Duodenal mucosa (tissue), 2 donors: Measurements from ENCODE around the gene SPP1.
"Not testable (repeated sequence)": the region's sequence is repeated elsewhere in the genome, so short reads cannot be mapped to it uniquely, and the experiment has no call there.

Experiments
- H3K27ac ChIP-seq: one replicate; pipeline ENCODE4 v1.7.0; 2013; ENCODE audit warnings: low read depth, low read length
- H3K27me3 ChIP-seq, 2 donors: one replicate each; pipeline ENCODE4 v1.7.0; 2013; ENCODE audit warnings: low read length in 2 of 2, control low read depth in 1 of 2; ENCODE audit not compliant: insufficient read depth in 2 of 2, control insufficient read depth in 1 of 2
- H3K36me3 ChIP-seq, 2 donors: one replicate each; pipeline ENCODE4 v1.7.0; 2013; ENCODE audit warnings: low read length in 2 of 2, control low read depth in 1 of 2; ENCODE audit not compliant: insufficient read depth in 2 of 2, control insufficient read depth in 1 of 2
- H3K4me1 ChIP-seq, 2 donors: one replicate each; pipeline ENCODE4 v1.7.0; 2013; ENCODE audit warnings: low read length in 2 of 2, control low read depth in 1 of 2; ENCODE audit not compliant: insufficient read depth in 2 of 2, control insufficient read depth in 1 of 2
- H3K4me3 ChIP-seq, 2 donors: one replicate each; pipeline ENCODE4 v1.7.0; 2013; ENCODE audit warnings: low read length in 2 of 2, low read depth in 1 of 2
- H3K9ac ChIP-seq, 2 donors: one replicate each; pipeline ENCODE4 v1.7.0; 2013; ENCODE audit warnings: low read length in 2 of 2, low read depth in 1 of 2
- H3K9me3 ChIP-seq, 2 donors: one replicate each; pipeline ENCODE4 v1.7.0; 2013; ENCODE audit warnings: low read length in 2 of 2, control low read depth in 1 of 2; ENCODE audit not compliant: control insufficient read depth in 1 of 2

The SPP1 gene

GRCh38 chr4:88015659-88016295, 40.3 kb downstream of the SPP1 start:
- Histone ChIP-seq H3K4me3 (no peak overlapping the region), H3K4me1 (peaks cover 0 to 10% of the 10 kb centered on the region in 2 donors), H3K27ac (no peak overlapping the region), H3K27me3 (no peaks in the 10 kb centered on the region), H3K9ac (no peak overlapping the region), H3K36me3 (no peaks in the 10 kb centered on the region), H3K9me3 (no peaks in the 10 kb centered on the region)

GRCh38 chr4:88017516-88018297, 42.2 kb downstream of the SPP1 start:
- Histone ChIP-seq H3K9ac (no peak overlapping the region), H3K36me3 (peaks cover 0 to 4% of the 10 kb centered on the region in 2 donors), H3K9me3 (no peaks in the 10 kb centered on the region), H3K27ac (peak overlapping the region; percentile 34), H3K4me1 (peaks cover 0 to 10% of the 10 kb centered on the region in 2 donors), H3K4me3 (no peak overlapping the region), H3K27me3 (no peaks in the 10 kb centered on the region)

- no peaks in the 10 kb centered on the region for H3K9me3 ChIP-seq
- H3K4me1 ChIP-seq: peaks cover 0 to 5% of the 10 kb centered on the region in 2 donors
- H3K36me3 ChIP-seq: peaks cover 0 to 4% of the 10 kb centered on the region in 2 donors
- no peaks in the 10 kb centered on the region for H3K27me3 ChIP-seq
- no peak overlapping the region for H3K4me3 ChIP-seq
- no peak overlapping the region for H3K9ac ChIP-seq
- H3K27ac ChIP-seq: peak overlapping the region; percentile 52
Measured at GRCh38 chr4:88018466-88018865, 43.0 kb downstream of the SPP1 start.

DNA sequence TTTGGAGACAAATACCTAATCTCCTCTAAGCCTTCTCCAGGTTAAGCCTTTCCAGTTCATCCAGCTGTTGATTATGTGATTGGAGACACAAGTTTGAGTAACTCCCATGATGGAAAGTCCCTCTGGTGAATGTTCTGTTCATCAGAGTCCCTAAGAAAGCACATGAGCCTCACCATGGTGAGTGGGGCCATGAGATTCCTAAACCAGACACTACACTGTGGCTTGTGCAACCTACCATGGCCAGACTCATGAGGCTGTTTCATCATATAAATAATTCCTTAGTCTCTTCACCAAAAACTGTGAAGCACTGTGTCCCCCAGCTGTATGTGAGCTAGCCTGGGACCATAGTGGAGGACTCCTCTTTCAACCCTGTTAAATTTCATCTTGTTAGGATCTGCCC, 46.3 kb downstream of the SPP1 start:
- H3K9me3 ChIP-seq: peaks cover 5 to 6% of the 10 kb centered on the region in 2 donors
- H3K36me3 ChIP-seq: peaks cover 0 to 4% of the 10 kb centered on the region in 2 donors
- no peaks in the 10 kb centered on the region for H3K27me3 ChIP-seq
- H3K9ac ChIP-seq: no peak overlapping the region
- no peak overlapping the region for H3K27ac ChIP-seq
- H3K4me3 ChIP-seq: no peak overlapping the region
- H3K4me1 ChIP-seq: peaks cover 0 to 5% of the 10 kb centered on the region in 2 donors

DNA sequence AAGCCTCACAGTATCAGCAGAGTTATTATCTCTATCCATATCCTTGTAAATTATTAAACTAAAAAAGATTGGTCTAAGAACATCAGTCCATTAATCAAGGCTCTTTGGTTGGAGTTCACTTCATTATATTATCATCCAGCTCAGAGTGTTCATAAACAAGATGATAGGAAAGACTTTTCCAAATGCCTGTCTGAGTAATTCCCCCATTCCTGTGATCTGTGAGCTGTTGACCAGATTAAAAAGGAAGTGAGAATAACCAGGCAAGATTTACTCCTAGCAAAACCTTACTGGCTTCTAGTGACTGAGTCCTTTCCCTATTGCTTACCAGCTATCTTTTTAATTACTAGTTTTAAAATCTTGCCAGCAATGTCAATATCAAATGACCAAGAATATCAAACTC, 46.8 kb downstream of the SPP1 start:
- Histone ChIP-seq H3K9ac (no peak overlapping the region), H3K36me3 (peaks cover 0 to 4% of the 10 kb centered on the region in 2 donors), H3K4me3 (no peak overlapping the region), H3K9me3 (peaks cover 5 to 6% of the 10 kb centered on the region in 2 donors), H3K27ac (no peak overlapping the region), H3K27me3 (no peaks in the 10 kb centered on the region), H3K4me1 (peaks cover 0 to 5% of the 10 kb centered on the region in 2 donors)

DNA sequence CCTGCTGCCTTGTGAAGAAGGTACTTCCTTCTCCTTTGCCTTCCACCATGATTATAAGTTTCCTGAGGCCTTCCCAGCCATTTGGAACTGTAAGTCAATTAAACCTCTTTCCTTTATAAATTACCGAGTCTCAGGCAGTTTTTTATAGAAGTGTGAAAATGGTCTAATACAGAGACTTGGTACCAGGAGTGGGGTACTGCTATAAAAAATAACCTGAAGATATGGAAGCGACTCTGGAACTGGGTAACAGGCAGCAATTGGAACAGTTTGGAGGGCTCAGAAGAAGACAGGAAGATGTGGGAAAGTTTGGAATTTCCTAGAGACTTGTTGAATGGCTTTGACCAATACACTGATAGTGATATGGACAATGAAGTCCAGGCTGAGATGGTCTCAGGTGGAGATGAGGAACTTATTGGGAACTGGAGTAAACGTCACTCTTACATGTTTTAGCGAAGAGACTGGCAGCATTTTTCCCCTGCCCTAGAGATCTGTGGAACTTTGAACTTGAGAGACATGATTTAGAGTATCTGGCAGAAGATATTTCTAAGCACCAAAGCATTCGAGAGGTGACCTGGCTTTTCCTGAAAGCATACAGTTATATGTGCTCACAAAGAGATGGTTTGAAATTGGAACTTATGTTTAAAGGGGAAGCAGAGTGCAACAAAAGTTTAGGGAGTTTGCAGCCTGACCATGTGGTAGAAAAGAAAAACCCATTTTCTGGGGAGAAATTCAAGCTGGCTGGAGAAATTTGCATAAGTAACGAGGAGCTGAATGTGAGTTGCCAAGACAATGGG, 50.6 kb downstream of the SPP1 start:
- H3K27me3 ChIP-seq, H3K4me3 ChIP-seq, H3K9ac ChIP-seq, H3K4me1 ChIP-seq, H3K27ac ChIP-seq, H3K9me3 ChIP-seq, H3K36me3 ChIP-seq: not testable (repeated sequence)

GRCh38 chr4:88027611-88028608, 52.4 kb downstream of the SPP1 start:
- H3K4me1 ChIP-seq: no peaks in the 10 kb centered on the region
- H3K36me3 ChIP-seq: no peaks in the 10 kb centered on the region
- H3K27ac ChIP-seq: no peak overlapping the region
- no peak overlapping the region for H3K4me3 ChIP-seq
- H3K9me3 ChIP-seq: peaks cover 5 to 6% of the 10 kb centered on the region in 2 donors
- H3K27me3 ChIP-seq: no peaks in the 10 kb centered on the region
- no peak overlapping the region for H3K9ac ChIP-seq

GRCh38 chr4:88028946-88029345, 53.4 kb downstream of the SPP1 start:
- Histone ChIP-seq H3K36me3 (no peaks in the 10 kb centered on the region), H3K27me3 (no peaks in the 10 kb centered on the region), H3K4me1 (no peaks in the 10 kb centered on the region), H3K4me3 (no peak overlapping the region), H3K9me3 (peaks cover 5 to 6% of the 10 kb centered on the region in 2 donors), H3K9ac (no peak overlapping the region), H3K27ac (no peak overlapping the region)

DNA sequence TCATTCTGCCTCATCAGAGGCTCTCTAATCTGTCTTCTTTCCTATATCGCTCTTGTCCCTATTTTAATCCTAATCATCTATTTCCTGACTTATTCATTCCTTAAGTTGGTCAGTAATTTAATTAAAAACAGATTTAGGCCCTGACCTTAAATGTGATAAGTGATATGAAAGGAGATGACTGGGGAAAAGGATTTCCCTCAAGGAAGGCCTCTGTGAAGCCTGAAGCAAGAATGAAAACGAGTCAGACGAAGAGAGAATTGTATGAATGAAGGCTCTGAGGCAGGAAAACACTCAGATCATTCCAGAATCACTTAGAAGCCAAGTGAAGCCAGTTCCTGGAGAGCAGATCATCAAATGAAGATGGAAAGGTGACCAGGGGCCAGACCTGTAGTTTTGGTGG, 54.0 kb downstream of the SPP1 start:
- Histone ChIP-seq H3K27me3 (no peaks in the 10 kb centered on the region), H3K4me1 (no peaks in the 10 kb centered on the region), H3K36me3 (no peaks in the 10 kb centered on the region), H3K27ac (no peak overlapping the region), H3K9me3 (peaks cover 5 to 6% of the 10 kb centered on the region in 2 donors), H3K9ac (no peak overlapping the region), H3K4me3 (no peak overlapping the region)
